GM12878 (cell line): ENCODE results near the gene TAX1BP1. TPM values are rescaled to one million over a fixed set of nuclear protein-coding genes. Genes with fewer than 3 reads are reported as not detected.

Experiments
- ATAC-seq: fragments of 200-7000 bp; cut with Tn5 transposase; 3 replicates; pipeline ENCODE4 v1.9.1; 2020; ENCODE audit warnings: mild to moderate bottlenecking, moderate library complexity
- BruUV-seq: library from RNA; stranded (reverse); fragments of 400-500 nt; replicated peaks from 2 replicates; lab custom pipeline; 2021; lab: Mats Ljungman, UMichigan
- CTCF ChIA-PET: fragments of 300-600 bp; sonication (Branson Sonifier 250); formaldehyde crosslinking; extraction: SDS; loops from one replicate; lab custom pipeline; 2021; ENCODE audit warnings: inconsistent platforms; lab: Yijun Ruan, JAX
- POLR2A ChIA-PET: fragments of 350-600 bp; formaldehyde crosslinking; extraction: SDS; loops from one replicate; lab custom pipeline; 2021; ENCODE audit warnings: inconsistent platforms; lab: Charles Lee
- RAD21 ChIA-PET: fragments of 300-600 bp; sonication (Branson Sonifier 250); formaldehyde crosslinking; loops from one replicate; lab custom pipeline; 2023; ENCODE audit warnings: antibody characterized with exemption; ENCODE audit not compliant: unreplicated experiment; lab: Charles Lee
- SMC1A ChIA-PET: fragments of 300-600 bp; sonication (Branson Sonifier 250); formaldehyde crosslinking; loops from one replicate; lab custom pipeline; 2023; ENCODE audit not compliant: unreplicated experiment, uncharacterized antibody; lab: Charles Lee
- DNase-seq: peaks from one replicate; pipeline ENCODE4 v3.0.0-alpha.2; 2011; ENCODE audit warnings: low read depth, low spot score
- FAIRE-seq: peaks from 3 replicates; lab custom pipeline; 2011; peaks lifted over from hg19 to GRCh38; lab: Jason Lieb, UNC
- H2AFZ ChIP-seq: 2 replicates; pipeline ENCODE4 v1.6.0; 2011; ENCODE audit warnings: low read depth, low read length, control low read depth; ENCODE audit not compliant: control insufficient read depth
- H3K27ac ChIP-seq: 2 replicates; pipeline ENCODE4 v1.5.1; 2011; ENCODE audit warnings: control low read depth; ENCODE audit not compliant: control insufficient read depth, insufficient read depth
- H3K27me3 ChIP-seq, 2 experiments: replicated peaks in 1 of 2; 2 replicates each; pipeline versions ENCODE4 v1.6.0 to v1.6.1; 2011; ENCODE audit warnings: low read length in 1 of 2; ENCODE audit not compliant: control insufficient read depth in 2 of 2, insufficient read depth in 2 of 2
- H3K36me3 ChIP-seq, 2 experiments: 2 replicates each; pipeline ENCODE4 v1.5.1; 2011; ENCODE audit warnings: low read length in 1 of 2; ENCODE audit not compliant: control insufficient read depth in 2 of 2, insufficient read depth in 2 of 2
- H3K4me1 ChIP-seq: 2 replicates; pipeline ENCODE4 v1.6.1; 2011; ENCODE audit warnings: mild to moderate bottlenecking, low read length, moderate library complexity, mixed read lengths; ENCODE audit not compliant: control insufficient read depth, insufficient read depth
- H3K4me2 ChIP-seq: 2 replicates; pipeline ENCODE4 v1.6.0; 2011; ENCODE audit warnings: control low read depth; ENCODE audit not compliant: control insufficient read depth, insufficient read depth
- H3K4me3 ChIP-seq: fragments of 200-600 bp; sonication (generic); 2 replicates; pipeline ENCODE4 v1.5.1; 2016
- H3K79me2 ChIP-seq: 2 replicates; pipeline ENCODE4 v1.6.0; 2011; ENCODE audit warnings: low read length; ENCODE audit not compliant: control insufficient read depth, insufficient read depth
- H3K9ac ChIP-seq: 2 replicates; pipeline ENCODE4 v1.8.0; 2011; ENCODE audit warnings: low read length, control low read depth, mixed read lengths; ENCODE audit not compliant: control insufficient read depth, insufficient read depth
- H3K9me3 ChIP-seq: replicated peaks from 3 replicates; pipeline ENCODE4 v1.5.1; 2011; ENCODE audit warnings: mild to moderate bottlenecking, low read length; ENCODE audit not compliant: control insufficient read depth, insufficient read depth
- H4K20me1 ChIP-seq: 2 replicates; pipeline ENCODE4 v1.6.0; 2011; ENCODE audit not compliant: control insufficient read depth, insufficient read depth
- CTCF ChIP-seq, 3 experiments: IDR thresholded peaks in 2 of 3; conservative IDR thresholded peaks in 1 of 3; 2 replicates each; pipeline ENCODE4 v1.5.1; 2011; ENCODE audit warnings: low read depth in 3 of 3, low read length in 3 of 3, mild to moderate bottlenecking in 3 of 3, control low read depth in 2 of 3, moderate library complexity in 2 of 3, inconsistent platforms in 1 of 3, mixed read lengths in 1 of 3; ENCODE audit not compliant: control insufficient read depth in 2 of 3, insufficient read depth in 1 of 3; ENCODE audit errors: extremely low read depth in 1 of 3
- EGR1 ChIP-seq, 2 experiments: IDR thresholded peaks; 1 replicate in 1 of 2; 2 replicates in 1 of 2; pipeline ENCODE4 v1.6.1; 2011 to 2012; ENCODE audit warnings: low read depth in 2 of 2, low read length in 2 of 2, borderline replicate concordance in 1 of 2, mild to moderate bottlenecking in 1 of 2, moderate library complexity in 1 of 2
- FOXK2 ChIP-seq: fragments of 450-650 bp; IDR thresholded peaks from 2 replicates; pipeline ENCODE4 v1.6.1; 2017; ENCODE audit warnings: mild to moderate bottlenecking, moderate library complexity
- IRF5 ChIP-seq: fragments of 450-650 bp; IDR thresholded peaks from 2 replicates; pipeline ENCODE4 v1.6.1; 2017; ENCODE audit warnings: borderline replicate concordance
- PAX8 ChIP-seq: fragments of 450-650 bp; IDR thresholded peaks from 2 replicates; pipeline ENCODE4 v1.6.1; 2017; ENCODE audit warnings: mild to moderate bottlenecking, moderate library complexity
- POLR2AphosphoS5 ChIP-seq: IDR thresholded peaks from 2 replicates; pipeline ENCODE4 v1.6.1; 2011; ENCODE audit warnings: mild to moderate bottlenecking, low read length, inconsistent platforms
- PRDM15 ChIP-seq: fragments of 450-650 bp; formaldehyde crosslinking; IDR thresholded peaks from 2 replicates; pipeline ENCODE4 v1.4.0; 2020; ENCODE audit warnings: mild to moderate bottlenecking, moderate library complexity
- RELB ChIP-seq: fragments of 450-650 bp; IDR thresholded peaks from 2 replicates; pipeline ENCODE4 v1.6.1; 2017; ENCODE audit warnings: low read depth, mild to moderate bottlenecking, moderate library complexity
- TARDBP ChIP-seq: IDR thresholded peaks from 2 replicates; pipeline ENCODE4 v1.6.1; 2016; ENCODE audit warnings: borderline replicate concordance
- WGBS: methylation state at CpG from one replicate; pipeline ENCODE4 v1.1.6; 2016; ENCODE audit warnings: low lambda C conversion rate; ENCODE audit not compliant: insufficient replicate concordance, insufficient coverage; ENCODE audit errors: missing lambda C conversion rate; 5-methylcytosine and 5-hydroxymethylcytosine counted together
- in situ Hi-C: fragments of 300-500 bp; cut with MboI; formaldehyde crosslinking; loops from 9 replicates; pipeline ENCODE4 v1.14.3; 2018; ENCODE audit warnings: mixed read lengths
- intact Hi-C: fragments of 100-400 bp; cut with micrococcal nuclease; formaldehyde crosslinking; loops from one replicate; pipeline ENCODE4 v1.14.2; 2022; ENCODE audit not compliant: unreplicated experiment
- polyA plus RNA-seq, 11 experiments: library from polyadenylated mRNA; depleted of rRNA in 4 of 11; unstranded in 6 of 11; stranded (reverse) in 5 of 11; fragments of >200 nt; fragmentation: Nextera tagmentation in 4 of 11; fragmentation: Illumina TruSeq in 1 of 11; extraction: Ambion mirVana in 4 of 11; extraction: Trizol in 1 of 11; gene quantifications; 1 replicate in 1 of 11; 2 replicates in 10 of 11; pipeline versions ENCODE4 v1.2.1 to v1.2.3, GENCODE V29; 2011 to 2016; ENCODE audit warnings: inconsistent platforms in 2 of 11, missing spikeins in 2 of 11, low read depth in 1 of 11
- total RNA-seq, 4 experiments: library from RNA; depleted of rRNA in 3 of 4; stranded (reverse); fragments of >200 nt in 3 of 4; fragmentation: Illumina TruSeq in 1 of 4; extraction: Trizol in 1 of 4; gene quantifications; 2 replicates each; pipeline versions ENCODE4 v1.2.1 to v1.2.3, GENCODE V29; 2013 to 2021

TAX1BP1 gene
- total and polyA plus RNA-seq, 10 of the 15 experiments (the other 5 are each of a cell fraction or from before 2014, with no cell fraction given), result 30.8 to 105 (median 52.0) TPM

GRCh38 chr7:27826357-27826756 is 86.4 kb downstream of the TAX1BP1 start:
- H2AFZ ChIP-seq, result no peak overlapping the region
- TF ChIP-seq PAX8 (no peak), FOXK2 (no peak), TARDBP (no peak), RELB (no peak), IRF5 (no peak), CTCF (IDR thresholded peaks at IDR 0.05 in 2 of 3, conservative IDR thresholded peaks at IDR 0.05 in 1 of 3; ENCODE audit: control insufficient read depth in 2 of 3, extremely low read depth in 1 of 3, insufficient read depth in 1 of 3, low read depth in 3 of 3, low read length in 3 of 3) (no peak), PRDM15 (CRISPR knock-in tag) (no peak), EGR1 (IDR thresholded peaks at IDR 0.05; ENCODE audit: borderline replicate concordance in 1 of 2, low read depth in 2 of 2, low read length in 2 of 2) (no peak), POLR2AphosphoS5 (no peak)
- H3K27ac ChIP-seq, result no peak overlapping the region
- BruUV-seq, result no TSS peak
- ChIA-PET CTCF (interaction anchor here (1.0 to 1.5 kb wide), 2 partner anchors 92 to 95 kb away, joined by 3 read pairs; no protein-coding TSS in a partner anchor), RAD21 (no interaction called here), SMC1A (interaction anchor here (0.6 kb wide), 1 partner anchor 49 kb away, joined by 3 read pairs; no protein-coding TSS in a partner anchor), POLR2A (no interaction called here)
- no peaks in the 10 kb centered on the region for H3K9me3 ChIP-seq
- H3K4me2 ChIP-seq, result no peak overlapping the region
- no peaks in the 10 kb centered on the region for H4K20me1 ChIP-seq
- no peaks in the 10 kb centered on the region for H3K4me1 ChIP-seq
- intact Hi-C loops (no loop called here), in situ Hi-C loops (no loop called here)
- H3K79me2 ChIP-seq, result no peaks in the 10 kb centered on the region
- no peak for FAIRE-seq
- H3K27me3 ChIP-seq, result no peaks in the 10 kb centered on the region
- no peak for ATAC-seq
- 87% methylated on average over 5 of the region's 5 CpGs for WGBS
- DNase-seq, result no peak
- no peak overlapping the region for H3K4me3 ChIP-seq
- no peaks in the 10 kb centered on the region for H3K36me3 ChIP-seq
- H3K9ac ChIP-seq, result no peak overlapping the region
